ENCODE measurements around the gene HELB. TPM values are rescaled to one million over a fixed set of nuclear protein-coding genes. Genes with fewer than 3 reads are reported as not detected.

The HELB gene
- total and polyA plus RNA-seq, 2 of the 4 experiments (the other 2 are of a cell fraction), result 0.72 to 2.9 TPM

DNA sequence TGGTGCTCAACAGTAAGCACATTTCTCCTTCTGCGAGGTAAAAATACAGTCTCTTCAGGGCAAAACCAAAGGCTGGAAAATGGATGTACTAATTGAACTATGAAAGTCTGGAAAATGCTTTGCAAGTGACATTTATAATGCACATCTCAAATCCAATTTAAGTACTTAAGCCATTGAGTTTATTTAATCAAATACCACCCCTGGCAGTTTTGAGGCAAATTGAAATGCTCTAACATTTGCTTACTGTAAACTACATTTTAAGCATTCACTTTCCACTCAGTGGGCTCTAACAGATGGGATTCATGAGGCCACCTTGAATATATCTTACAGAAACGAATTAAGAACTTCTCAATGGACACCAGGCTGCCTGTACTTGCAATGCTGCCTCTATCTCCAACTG lies 69.7 kb downstream of the HELB start:
- Histone ChIP-seq H2AK5ac (ENCODE audit: low read depth, low read length) (no peak overlapping the region), H3K4ac (ENCODE audit: low read depth, low read length) (no peak overlapping the region), H3K9me3 (ENCODE audit: control insufficient read depth, insufficient read depth, low read length) (no peaks in the 10 kb centered on the region), H3K36me3 (ENCODE audit: control insufficient read depth, insufficient read depth, low read length) (no peaks in the 10 kb centered on the region), H2BK5ac (ENCODE audit: low read depth, low read length, poor library complexity, severe bottlenecking) (no peak overlapping the region), H3K9me1 (ENCODE audit: insufficient read depth, low read length) (no peaks in the 10 kb centered on the region), H2BK120ac (ENCODE audit: low read depth, low read length) (no peak overlapping the region), H3K56ac (ENCODE audit: extremely low read depth, insufficient read depth, low read length) (no peak overlapping the region), H3K14ac (replicated peaks; ENCODE audit: low read depth, low read length) (no peak overlapping the region), H2BK15ac (ENCODE audit: low read depth, low read length) (no peak overlapping the region), H3K27me3 (ENCODE audit: control insufficient read depth, insufficient read depth, low read length) (peaks cover 10% of the 10 kb centered on the region), H4K20me1 (ENCODE audit: insufficient read depth, low read length) (no peaks in the 10 kb centered on the region), H2AK9ac (replicated peaks; ENCODE audit: low read depth, low read length, poor library complexity) (no peak overlapping the region), H2BK20ac (ENCODE audit: low read depth, low read length) (no peak overlapping the region), H3K4me1 (ENCODE audit: control insufficient read depth, insufficient read depth, low read length) (no peaks in the 10 kb centered on the region), H3K23ac (ENCODE audit: low read depth, low read length) (no peak overlapping the region), H4K8ac (ENCODE audit: low read depth in 2 of 2, low read length in 2 of 2) (no peak overlapping the region), H3K4me3 (ENCODE audit: insufficient read depth, low read depth, low read length) (no peak overlapping the region), H2AFZ (replicated peaks; ENCODE audit: low read length, poor library complexity) (no peak overlapping the region), H4K91ac (ENCODE audit: insufficient read depth, low read depth, low read length) (no peak overlapping the region), H4K5ac (ENCODE audit: low read depth, low read length) (no peak overlapping the region), H3K9ac (ENCODE audit: low read depth, low read length) (no peak overlapping the region), H3K79me1 (ENCODE audit: low read depth in 1 of 2, low read length in 2 of 2) (no peaks in the 10 kb centered on the region), H3K4me2 (ENCODE audit: low read depth, low read length) (no peak overlapping the region), H3K18ac (ENCODE audit: low read depth, low read length) (no peak overlapping the region), H3K27ac (ENCODE audit: insufficient read depth, low read length) (no peak overlapping the region)
- BruUV-seq (replicated peaks), result no TSS peak
- ChIA-PET CTCF (no interaction called here), POLR2A (ENCODE audit: unreplicated experiment) (no interaction called here)
- intact Hi-C loops (cut with micrococcal nuclease), result no loop called here
- TF ChIP-seq, protein P1, sequence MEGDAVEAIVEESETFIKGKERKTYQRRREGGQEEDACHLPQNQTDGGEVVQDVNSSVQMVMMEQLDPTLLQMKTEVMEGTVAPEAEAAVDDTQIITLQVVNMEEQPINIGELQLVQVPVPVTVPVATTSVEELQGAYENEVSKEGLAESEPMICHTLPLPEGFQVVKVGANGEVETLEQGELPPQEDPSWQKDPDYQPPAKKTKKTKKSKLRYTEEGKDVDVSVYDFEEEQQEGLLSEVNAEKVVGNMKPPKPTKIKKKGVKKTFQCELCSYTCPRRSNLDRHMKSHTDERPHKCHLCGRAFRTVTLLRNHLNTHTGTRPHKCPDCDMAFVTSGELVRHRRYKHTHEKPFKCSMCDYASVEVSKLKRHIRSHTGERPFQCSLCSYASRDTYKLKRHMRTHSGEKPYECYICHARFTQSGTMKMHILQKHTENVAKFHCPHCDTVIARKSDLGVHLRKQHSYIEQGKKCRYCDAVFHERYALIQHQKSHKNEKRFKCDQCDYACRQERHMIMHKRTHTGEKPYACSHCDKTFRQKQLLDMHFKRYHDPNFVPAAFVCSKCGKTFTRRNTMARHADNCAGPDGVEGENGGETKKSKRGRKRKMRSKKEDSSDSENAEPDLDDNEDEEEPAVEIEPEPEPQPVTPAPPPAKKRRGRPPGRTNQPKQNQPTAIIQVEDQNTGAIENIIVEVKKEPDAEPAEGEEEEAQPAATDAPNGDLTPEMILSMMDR (conservative IDR thresholded peaks at IDR 0.05; ENCODE audit: low read depth, low read length), result no peak
- no peak for TF ChIP-seq POLR2A (IDR thresholded peaks at IDR 0.05; ENCODE audit: low read depth, low read length)
- TF ChIP-seq, protein P2, sequence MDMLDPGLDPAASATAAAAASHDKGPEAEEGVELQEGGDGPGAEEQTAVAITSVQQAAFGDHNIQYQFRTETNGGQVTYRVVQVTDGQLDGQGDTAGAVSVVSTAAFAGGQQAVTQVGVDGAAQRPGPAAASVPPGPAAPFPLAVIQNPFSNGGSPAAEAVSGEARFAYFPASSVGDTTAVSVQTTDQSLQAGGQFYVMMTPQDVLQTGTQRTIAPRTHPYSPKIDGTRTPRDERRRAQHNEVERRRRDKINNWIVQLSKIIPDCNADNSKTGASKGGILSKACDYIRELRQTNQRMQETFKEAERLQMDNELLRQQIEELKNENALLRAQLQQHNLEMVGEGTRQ (IDR thresholded peaks at IDR 0.05; ENCODE audit: low read depth, low read length), result no peak
- TF ChIP-seq CHD1 (IDR thresholded peaks at IDR 0.05; ENCODE audit: low read depth, low read length), result no peak
- TF ChIP-seq NFE2L2 (IDR thresholded peaks at IDR 0.05; ENCODE audit: low read depth, low read length), result no peak
- no peak for TF ChIP-seq RAD21 (IDR thresholded peaks at IDR 0.05; ENCODE audit: low read length)
- TF ChIP-seq MAZ (IDR thresholded peaks at IDR 0.05; ENCODE audit: borderline replicate concordance, low read depth, low read length), result no peak
- no peak for TF ChIP-seq RFX5 (IDR thresholded peaks at IDR 0.05; ENCODE audit: low read depth, low read length)
- DNase-seq (no peak), ATAC-seq (ENCODE audit: low read depth) (no peak)
- in situ Hi-C loops (cut with MboI; ENCODE audit: low sequenced_read_pairs), result no loop called here
- no CpG with 5 or more reads among the region's 2 CpGs for WGBS, 2 experiments (ENCODE audit: extremely low coverage in 2 of 2, insufficient read length in 1 of 2)
- dilution Hi-C loops (cut with HindIII; ENCODE audit: low sequenced_read_pairs, unreplicated experiment), result no loop called here
